GM21825 (cell line): ENCODE measurements around the gene RNH1.

Experiments used
- ATAC-seq: cut with Tn5 transposase; IDR thresholded peaks from one replicate; pipeline ENCODE4 v1.9.1; 2021; ENCODE audit warnings: mild to moderate bottlenecking, moderate library complexity; ENCODE audit not compliant: unreplicated experiment

The RNH1 gene

DNA sequence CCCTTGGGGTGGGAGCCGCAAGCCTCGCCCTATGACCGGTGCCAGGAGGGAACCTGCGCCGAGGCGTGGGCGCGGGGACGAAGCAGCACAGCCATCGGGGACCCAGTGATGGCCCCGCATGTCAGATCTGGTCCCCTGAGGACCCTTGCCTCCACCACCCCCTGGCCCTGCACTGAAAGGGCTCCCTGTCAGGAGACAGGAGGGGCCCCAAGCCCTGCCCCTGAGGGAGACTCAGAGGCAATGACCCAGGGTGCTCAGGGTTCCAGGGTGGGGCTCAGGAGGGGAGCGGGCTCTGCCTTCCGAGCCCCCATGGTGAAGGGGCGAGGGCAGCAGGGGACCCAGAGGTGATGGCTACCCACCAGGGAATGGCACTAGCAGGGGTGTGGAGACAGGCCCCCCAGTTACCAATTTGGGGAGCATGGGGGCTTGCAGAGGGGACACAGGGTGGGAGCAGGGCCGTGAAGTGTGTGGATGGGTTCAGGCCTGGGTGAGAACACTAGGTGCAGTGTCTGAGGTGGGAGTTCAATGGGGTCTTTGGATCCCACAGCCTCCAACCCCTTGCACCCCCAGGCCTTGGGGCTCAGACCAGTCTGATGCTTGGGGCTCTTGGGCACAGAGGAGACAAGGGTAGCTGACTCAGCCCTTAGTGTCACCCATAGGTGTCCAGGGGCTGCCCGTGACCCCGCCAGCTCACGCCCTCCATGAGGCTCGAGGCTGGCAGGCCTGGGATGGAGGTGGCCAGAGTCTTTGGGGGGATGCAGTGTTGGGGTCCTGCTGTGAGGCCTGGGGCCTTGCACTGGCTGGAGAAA, 30.8 kb upstream of the RNH1 start:
- no peak for ATAC-seq

DNA sequence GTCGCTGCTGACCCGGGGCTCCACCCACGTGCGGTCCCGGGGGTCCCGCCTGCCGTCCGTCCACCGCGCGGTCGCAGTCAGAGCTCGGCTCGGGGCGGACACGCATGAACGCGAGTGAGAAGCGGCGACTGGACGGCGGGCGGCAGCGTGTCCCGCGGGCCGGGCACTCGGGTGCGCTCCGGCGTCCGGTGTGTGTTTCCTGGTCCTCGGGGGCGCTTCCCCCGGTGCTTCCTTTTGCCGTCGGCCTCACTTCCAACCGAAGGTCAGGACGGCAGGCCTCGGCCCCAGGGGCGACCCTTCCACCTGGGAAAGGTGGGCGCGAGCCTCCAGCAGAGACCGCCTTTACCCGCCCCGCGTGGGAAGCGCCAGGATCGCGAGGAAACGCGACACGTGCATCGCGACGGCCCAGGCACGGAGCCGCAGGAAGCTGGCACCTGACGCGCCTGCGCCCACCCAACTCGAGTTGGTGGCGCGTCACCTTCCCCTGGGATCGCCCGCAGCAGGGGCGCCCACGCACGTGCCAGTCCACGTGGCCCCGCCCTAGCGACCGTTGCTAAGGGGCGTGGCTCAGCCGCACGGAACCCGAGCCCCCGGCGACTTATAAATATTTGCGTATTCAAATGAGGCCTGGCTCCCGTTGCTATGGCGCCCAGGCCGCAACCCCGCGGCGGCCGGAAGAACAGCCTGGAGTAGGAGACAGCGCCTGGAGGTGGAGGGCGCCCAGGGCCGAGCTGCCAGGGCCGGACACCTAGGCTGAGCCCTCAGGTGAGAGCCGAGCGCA, 30.0 kb upstream of the RNH1 start, which contains the start of gene LRRC56:
Gene LRRC56, plus strand, starts transcription at position 687 of the 781 bp plus-strand sequence. CDS start 3,158 bp downstream, outside the sequence.
- peak; percentile 40 for ATAC-seq

DNA sequence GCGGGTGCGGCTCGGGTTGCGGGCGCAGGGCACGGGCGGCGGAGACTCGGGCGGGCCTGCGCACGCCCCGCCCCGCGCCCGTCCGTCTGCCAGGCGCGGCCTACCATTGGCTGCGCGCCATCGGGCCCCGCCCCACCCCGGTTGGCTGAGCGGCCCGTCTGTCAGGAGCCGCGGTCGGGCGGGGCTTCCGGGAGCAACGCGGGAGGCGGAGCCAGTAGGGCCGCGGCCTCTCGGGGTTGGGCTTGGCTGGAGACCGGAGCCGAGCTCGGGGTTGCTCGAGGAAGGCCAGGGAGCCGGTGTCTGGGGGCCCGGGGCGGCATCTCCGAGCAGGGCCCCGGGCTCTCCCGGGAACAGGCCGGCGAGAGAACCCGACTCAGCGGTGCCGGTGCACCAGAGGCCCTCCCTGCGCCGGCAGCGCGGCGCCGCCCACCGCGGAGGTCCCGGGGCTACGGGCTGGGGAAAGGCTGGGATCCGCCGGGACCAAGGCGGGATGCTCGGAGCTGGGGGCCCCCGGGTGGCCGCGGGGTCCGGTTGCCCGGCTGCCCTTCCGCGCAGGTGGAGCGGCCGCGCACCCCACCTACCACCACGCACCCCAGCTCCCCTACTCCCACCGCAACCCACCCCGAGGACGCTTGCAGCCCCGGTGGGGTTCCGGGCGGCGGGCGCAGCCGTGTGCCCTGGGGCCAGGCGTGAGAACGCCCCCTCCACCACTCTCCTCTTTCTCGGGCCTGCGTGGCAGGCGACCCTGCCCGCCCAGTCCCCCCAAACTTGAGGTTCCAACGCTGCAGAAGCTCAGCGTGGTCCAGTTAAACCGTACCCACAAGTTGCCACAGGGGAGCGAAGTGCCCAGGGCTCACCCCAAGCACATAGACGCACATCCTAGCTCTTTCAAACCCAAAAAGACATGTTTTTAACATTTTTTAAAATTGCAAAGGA, 28.7 kb upstream of the RNH1 start, which contains the start of gene HRAS:
Gene HRAS, minus strand, starts transcription at position 58 of the 936 bp plus-strand sequence.
- peak; percentile 68 for ATAC-seq

DNA sequence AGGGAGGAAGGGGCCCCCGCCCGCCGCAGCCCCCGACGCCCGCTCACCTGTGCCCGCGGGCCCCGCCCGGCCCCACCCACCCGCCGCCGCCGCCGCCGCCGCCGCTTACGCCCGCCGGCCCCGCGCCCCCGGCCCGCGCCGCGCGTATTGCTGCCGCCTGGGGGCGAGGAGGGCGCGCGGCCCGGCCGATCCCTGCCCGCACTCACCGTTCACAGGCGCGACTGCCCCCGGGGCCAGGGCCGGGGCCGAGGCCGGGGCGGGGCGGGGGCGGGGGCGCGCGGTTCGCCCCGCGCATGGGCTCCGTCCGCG, 28.1 kb upstream of the RNH1 start:
- no peak for ATAC-seq

DNA sequence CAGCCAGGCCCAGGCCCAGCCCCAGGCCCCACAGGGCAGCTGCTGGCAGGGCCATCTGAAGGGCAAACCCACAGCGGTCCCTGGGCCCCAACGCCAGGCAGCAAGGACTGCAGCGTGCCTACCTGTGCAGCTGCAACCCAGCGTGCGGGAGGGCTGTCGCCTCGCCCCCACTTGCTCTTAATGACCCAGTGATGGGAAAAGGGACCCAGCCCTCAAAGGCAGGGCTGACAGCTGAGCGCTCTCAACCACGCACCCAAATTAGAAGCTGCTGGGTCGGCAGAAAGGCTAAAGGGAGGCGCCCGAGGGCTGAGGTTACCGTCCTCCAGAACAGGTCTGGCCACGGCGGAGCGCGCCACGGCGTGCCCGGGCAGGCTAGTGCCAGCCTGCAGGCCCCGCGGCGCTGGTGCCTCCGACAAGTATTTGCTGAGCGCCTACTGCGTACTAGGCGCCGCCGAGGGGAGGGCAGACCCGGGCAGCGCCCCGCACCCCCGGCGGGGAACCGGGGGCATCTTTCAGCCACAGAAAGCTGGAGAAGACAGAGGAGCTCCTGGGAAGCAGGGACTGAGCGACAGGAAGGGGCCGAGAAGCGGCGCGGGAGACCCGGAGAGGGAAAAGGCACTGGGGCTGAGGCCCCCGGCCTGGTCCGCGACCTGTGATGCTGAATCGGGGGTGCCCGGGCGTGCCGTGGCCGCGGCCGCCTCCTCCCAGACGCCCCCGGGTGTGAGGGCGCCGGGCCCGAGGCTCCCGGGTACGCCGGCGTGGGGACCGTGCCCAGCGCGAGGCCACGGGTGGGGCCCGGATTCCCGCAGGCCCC, 27.6 kb upstream of the RNH1 start:
- peak; percentile 1 for ATAC-seq

DNA sequence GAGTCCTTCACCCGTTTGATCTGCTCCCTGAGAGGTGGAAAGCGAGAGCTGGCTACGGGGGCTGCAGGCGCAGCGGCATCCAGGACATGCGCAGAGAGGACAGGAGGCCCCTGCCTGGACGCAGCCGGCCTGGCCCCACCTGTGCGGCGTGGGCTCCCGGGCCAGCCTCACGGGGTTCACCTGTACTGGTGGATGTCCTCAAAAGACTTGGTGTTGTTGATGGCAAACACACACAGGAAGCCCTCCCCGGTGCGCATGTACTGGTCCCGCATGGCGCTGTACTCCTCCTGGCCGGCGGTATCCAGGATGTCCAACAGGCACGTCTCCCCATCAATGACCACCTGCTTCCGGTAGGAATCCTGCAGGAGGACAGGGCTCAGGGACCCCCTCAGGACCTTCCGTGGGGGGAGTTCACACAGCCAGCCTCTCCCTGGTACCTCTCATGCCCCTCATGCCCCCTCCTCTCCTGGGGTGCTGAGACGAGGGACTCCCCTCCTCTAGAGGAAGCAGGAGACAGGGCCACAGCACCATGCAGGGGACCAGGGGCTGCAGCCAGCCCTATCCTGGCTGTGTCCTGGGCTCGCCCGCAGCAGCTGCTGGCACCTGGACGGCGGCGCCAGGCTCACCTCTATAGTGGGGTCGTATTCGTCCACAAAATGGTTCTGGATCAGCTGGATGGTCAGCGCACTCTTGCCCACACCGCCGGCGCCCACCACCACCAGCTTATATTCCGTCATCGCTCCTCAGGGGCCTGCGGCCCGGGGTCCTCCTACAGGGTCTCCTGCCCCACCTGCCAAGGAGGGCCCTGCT, 26.7 kb upstream of the RNH1 start:
- ATAC-seq, result no peak

DNA sequence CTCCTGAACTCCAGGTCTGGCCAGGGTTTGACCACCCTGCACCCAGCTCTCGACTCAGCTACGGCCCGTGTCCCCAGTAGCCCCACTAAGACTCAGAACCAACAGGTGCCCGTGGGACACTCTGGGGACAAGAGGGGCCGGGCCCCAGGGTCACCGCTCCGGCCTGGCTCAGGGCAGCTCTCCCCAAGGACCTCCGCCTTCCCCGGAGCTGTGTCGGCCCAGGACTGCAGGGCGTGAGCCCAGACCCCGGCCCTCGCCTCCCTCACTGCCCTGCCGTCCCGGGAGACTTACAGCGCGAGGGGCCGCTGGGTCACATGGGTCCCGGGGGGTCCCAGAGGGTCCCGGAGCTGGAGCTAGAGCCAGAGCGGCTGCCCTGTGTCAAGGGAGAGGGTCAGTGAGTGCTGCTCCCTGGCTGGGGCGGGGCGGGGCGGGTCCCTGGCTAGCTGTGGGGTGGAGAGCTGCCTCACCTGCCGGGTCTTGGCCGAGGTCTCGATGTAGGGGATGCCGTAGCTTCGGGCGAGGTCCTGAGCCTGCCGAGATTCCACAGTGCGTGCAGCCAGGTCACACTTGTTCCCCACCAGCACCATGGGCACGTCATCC, 26.0 kb upstream of the RNH1 start:
- ATAC-seq, result no peak

DNA sequence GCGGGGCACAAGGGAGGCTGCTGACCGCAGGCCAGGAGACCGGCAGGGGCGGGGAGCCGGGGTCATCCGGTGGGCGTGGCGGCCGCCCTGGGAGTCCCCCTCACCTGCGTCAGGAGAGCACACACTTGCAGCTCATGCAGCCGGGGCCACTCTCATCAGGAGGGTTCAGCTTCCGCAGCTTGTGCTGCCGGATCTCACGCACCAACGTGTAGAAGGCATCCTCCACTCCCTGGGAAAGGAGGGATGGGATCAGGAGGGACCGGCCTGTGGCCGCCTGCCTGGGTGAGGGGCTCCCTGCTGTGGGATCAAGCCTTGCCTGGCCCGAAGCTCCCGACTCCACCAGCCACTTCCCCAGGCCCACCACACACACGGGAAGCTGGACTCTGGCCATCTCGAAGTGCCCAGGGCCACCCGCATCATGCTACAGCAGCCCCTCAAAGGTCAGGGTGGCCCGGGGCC, 25.5 kb upstream of the RNH1 start:
- ATAC-seq, result no peak

DNA sequence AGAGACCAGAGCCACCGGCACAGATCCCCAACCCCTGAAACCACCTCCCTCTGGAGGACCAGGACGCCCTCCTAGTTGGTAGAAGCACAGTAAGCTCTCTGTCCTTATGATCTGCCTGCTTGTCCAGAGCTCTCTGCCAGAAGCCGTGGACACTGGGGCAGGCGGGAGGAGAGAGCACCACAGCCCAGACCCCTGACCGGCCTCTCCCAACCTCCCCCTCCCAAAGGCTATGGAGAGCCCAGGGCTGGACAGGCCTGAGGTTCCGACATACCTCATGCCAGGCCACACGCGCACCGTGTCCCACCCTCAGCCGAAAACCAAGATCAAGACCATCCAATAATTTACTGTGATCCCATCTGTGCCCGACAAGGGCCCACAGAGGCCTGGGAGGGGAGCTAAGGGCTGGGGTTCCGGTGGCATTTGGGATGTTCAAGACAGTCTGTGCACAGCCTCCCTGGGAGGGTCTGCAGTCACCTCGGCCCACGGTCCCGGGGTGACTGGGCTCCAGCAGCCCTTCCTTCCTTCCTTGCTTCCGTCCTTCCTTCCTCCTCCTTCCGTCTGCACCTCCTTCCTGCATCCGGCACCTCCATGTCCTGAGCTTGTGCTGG, 25.0 kb upstream of the RNH1 start:
- ATAC-seq, result no peak

DNA sequence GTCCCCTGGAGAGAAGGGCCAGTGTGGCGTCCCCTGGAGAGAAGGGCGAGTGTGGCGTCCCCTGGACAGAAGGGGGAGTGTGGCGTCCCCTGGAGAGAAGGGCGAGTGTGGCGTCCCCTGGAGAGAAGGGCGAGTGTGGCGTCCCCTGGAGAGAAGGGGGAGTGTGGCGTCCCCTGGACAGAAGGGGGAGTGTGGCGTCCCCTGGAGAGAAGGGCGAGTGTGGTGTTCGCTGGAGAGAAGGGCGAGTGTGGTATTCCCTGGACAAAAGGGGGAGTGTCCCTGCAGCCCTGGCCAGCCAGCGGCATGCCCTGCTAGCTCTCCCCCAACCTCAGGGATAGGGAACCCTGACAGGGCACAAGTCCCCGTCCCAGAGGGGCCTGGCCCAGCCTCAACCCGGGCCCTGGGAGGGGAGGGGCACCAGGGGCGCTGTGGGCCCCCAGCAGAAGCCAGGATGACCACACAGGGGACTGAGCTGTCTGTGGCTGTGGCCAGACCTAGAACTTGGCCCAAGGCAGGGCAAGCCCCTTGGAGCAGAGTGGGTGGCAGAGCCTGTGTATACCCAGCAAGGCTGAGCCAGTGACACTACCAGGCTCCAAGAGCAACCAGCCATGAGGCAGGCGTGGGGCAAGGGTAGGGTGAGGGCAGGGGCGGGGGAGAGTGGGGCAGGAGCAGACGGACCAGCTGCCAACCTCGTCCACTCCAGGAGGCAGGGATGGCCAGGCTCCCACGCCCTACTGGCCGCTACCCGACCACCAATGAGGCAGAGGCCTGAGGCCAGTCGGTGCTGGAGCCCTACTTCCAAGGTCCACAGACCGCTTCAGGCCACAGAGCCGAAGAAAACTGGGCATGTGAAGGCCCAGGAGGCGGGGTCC, 24.2 kb upstream of the RNH1 start:
- ATAC-seq, result no peak

DNA sequence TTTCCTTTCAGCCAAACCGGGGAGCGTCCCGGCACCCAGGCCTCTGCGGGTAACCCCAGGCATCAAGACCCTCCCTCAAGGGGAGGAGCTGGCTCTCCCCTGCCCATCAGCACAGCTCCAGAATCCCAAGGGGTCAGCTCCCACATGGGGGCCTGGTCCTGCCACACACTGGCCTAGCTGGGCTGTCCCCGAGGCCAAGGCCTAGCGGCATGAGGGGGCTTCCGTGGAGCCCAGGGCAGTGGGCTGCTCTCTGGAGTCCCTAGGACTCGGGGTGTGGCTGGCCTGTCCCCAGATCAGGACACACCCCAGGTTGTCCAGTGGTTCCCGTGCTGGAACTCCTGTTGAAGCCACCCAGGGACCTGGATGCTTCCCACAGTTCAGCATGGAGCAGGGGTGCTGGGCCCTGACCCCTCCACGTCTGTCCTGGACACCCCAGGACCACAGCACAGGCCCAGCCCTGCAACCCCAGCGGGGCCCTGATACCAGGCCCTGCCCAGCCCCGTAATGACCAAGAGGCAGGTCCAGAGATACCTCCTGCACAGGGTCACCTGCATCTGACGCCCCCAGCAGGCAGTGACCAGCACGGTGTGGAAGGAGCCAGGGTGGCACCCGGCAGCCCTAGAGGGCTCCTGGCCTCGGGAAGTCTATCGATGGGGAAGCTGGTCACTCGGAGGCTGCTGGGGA, 22.8 kb upstream of the RNH1 start:
- ATAC-seq, result no peak

DNA sequence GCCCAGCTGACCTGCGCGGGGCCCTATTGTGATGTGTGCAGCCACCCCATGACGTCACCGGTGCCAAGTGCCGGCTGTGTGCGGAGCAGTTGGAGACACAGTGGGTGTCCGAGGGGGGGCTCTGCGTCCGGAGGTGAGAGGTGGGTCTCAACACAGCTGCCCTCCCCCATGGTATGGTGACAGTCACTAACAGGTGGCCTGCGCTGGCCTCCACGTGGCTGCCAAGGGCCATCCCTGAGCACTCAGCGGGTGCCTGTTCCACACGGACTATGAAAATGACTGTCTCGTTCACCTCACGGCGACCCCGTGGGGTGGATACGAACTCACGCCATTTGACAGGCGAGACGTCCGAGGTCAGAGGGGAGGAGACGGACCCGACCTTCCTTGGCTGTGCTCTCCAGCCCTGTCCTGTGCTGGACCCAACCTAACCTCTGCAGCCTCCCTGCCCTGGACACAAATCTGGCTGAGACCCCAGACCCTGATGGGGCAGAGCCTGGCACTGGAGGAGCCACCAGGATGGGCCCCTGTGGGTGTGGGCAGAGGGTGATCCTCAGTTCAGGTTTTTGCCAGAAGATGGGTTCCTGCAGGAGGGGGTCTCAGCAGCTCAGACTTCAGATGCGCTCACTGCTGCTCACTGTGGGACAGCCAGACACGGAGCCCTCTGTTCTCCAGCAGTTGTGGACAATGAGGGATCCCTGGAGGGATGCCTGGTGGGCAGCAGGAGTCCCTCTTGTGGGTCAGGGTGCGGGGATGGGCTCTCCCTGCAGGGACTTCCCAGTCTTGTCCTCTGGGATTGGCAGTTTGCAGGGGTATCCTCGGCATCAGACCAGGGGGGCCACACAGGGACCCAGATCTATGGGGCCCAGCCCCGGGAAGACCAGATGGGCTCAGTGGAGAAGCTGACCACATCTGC, 22.0 kb upstream of the RNH1 start:
- no peak for ATAC-seq

DNA sequence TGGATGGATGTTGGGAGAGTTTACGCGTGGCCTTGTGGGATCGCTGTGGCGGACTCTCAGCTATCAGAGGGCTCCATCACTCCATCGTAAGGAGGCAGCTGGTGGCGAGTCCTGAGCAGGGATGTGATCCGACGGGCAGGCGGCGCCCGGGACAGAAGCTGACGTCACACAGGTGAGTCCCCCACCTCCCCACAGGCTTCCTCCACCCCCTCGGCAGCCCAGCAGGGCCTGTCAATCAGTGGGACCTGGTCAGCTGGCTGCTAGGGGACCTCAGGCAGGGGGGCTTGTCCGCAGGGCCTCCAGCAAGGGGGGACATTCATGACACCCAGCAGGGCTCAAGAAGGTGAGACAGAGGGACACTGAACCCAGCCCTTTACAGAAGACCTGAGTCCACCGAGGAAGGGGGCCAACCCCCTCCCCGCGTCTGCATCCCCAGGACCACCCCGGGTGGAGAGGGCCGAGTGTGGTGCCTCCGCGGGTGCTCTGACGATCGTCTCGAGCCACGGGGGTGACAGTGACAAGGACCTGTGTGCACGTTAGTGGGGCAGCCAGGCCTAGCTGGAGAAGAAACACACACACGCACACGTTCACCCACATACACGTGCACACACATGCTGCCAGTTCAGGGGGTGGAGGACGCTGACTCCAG, 21.2 kb upstream of the RNH1 start:
- no peak for ATAC-seq

DNA sequence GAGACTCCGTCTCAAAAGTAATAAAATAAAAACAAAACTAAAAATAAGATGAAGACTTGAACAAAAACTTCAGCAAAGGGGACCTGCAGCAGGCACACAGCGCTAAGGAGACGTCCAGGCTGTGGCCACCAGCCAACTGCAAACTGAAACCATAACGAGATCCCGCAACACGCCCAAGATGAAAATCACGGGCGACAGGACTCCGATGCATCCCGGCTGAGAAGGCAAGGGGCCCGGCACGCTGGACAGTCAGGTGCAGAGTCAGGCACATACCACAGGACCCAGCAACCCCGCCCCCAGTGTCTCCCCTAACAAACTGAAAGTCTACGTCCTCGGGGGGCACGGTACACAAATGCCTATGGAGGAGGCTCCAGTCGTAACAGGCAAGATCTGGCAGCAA, 19.1 kb upstream of the RNH1 start:
- no peak for ATAC-seq

DNA sequence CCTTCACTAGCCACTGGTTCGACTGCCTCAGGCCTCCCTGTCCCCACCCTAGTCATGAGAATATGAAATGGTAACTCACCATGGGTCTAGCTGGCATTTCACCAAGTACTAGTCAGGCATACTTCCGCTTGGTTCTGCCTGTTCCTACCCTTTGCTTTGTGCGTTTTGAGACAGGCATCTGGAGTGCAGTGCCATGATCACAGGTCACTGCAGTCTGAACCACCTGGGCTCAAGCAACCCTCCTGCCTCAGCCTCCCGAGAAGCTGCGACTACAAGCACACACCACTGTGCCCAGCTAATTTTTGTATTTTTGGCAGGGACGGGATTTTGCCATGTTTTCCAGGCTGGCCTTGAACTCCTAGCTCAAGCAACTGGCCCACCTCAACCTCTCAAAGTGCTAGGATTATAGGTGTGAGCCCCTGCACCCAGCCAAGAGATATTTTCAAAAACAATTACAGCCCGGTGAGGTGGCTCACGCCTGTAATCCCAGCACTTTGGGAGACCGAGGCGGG, 14.2 kb upstream of the RNH1 start:
- no peak for ATAC-seq
